KG1 (cell line): Measurements from ENCODE around the gene NR2C2AP.
A peak's percentile ranks its signal among the peaks of the same experiment; 100 is the strongest.
"Not testable (repeated sequence)": the region's sequence is repeated elsewhere in the genome, so short reads cannot be mapped to it uniquely, and the experiment has no call there.

Source experiments
- DNase-seq: peaks from one replicate; lab custom pipeline; 2025; lab: John Stamatoyannopoulos, UW

NR2C2AP gene

GRCh38 chr19:19203012-19203856 is at the start of gene NR2C2AP:
Gene NR2C2AP, minus strand, starts transcription at chr19:19203414. Its CDS starts 354 bp downstream, at chr19:19203060.
- DNase-seq = peak; percentile 96

- no peak for DNase-seq
These were observed 47.1 kb upstream of the NR2C2AP start for GRCh38 chr19:19250196-19250801.

- no peak for DNase-seq
These were observed 37.3 kb upstream of the NR2C2AP start for GRCh38 chr19:19240476-19240875.

GRCh38 chr19:19239675-19240074 is 36.5 kb upstream of the NR2C2AP start:
- DNase-seq = no peak

GRCh38 chr19:19238126-19238894 is 35.1 kb upstream of the NR2C2AP start:
- no peak for DNase-seq

- DNase-seq = no peak
These were observed 33.0 kb upstream of the NR2C2AP start for GRCh38 chr19:19236173-19236572.

GRCh38 chr19:19234220-19234816 is 31.1 kb upstream of the NR2C2AP start:
- no peak for DNase-seq

- DNase-seq = no peak
These were observed 29.1 kb upstream of the NR2C2AP start for GRCh38 chr19:19232261-19232721.

- no peak for DNase-seq
These were observed 27.8 kb upstream of the NR2C2AP start for GRCh38 chr19:19230999-19231398.

GRCh38 chr19:19229701-19230100 is 26.5 kb upstream of the NR2C2AP start:
- no peak for DNase-seq

GRCh38 chr19:19227217-19227616 is 24.0 kb upstream of the NR2C2AP start:
- no peak for DNase-seq

GRCh38 chr19:19226663-19227062 is 23.4 kb upstream of the NR2C2AP start:
- no peak for DNase-seq

- DNase-seq = no peak
These were observed 23.0 kb upstream of the NR2C2AP start for GRCh38 chr19:19226204-19226603.

GRCh38 chr19:19224852-19225494 is 21.8 kb upstream of the NR2C2AP start:
- no peak for DNase-seq

GRCh38 chr19:19224150-19224851 is 21.1 kb upstream of the NR2C2AP start:
- DNase-seq = no peak

- DNase-seq = no peak
These were observed 20.4 kb upstream of the NR2C2AP start for GRCh38 chr19:19223636-19224035.

GRCh38 chr19:19223060-19223459 is 19.8 kb upstream of the NR2C2AP start:
- no peak for DNase-seq

GRCh38 chr19:19221000-19221399 is 17.8 kb upstream of the NR2C2AP start:
- DNase-seq = not testable (repeated sequence)

GRCh38 chr19:19218911-19219310 is 15.7 kb upstream of the NR2C2AP start:
- no peak for DNase-seq

- no peak for DNase-seq
These were observed 13.9 kb upstream of the NR2C2AP start for GRCh38 chr19:19217099-19217498.

- no peak for DNase-seq
These were observed 12.6 kb upstream of the NR2C2AP start for GRCh38 chr19:19215792-19216191.
